Testis (tissue), 3 donors: ENCODE results near the gene ARHGEF28. TPM values are rescaled to one million over a fixed set of nuclear protein-coding genes. Genes with fewer than 3 reads are reported as not detected.

Source experiments
- DNase-seq: peaks from one replicate; pipeline ENCODE4 v3.0.0-alpha.2; 2019
- H3K27ac ChIP-seq, 2 donors: fragments of 200-600 bp; sonication (generic); one replicate each; pipeline ENCODE4 v1.5.1; 2019
- H3K27me3 ChIP-seq: fragments of 200-600 bp; sonication (generic); one replicate; pipeline ENCODE4 v1.5.1; 2019
- H3K36me3 ChIP-seq: fragments of 200-600 bp; sonication (generic); one replicate; pipeline ENCODE4 v1.5.1; 2017; ENCODE audit warnings: low read depth; ENCODE audit errors: missing control alignments
- H3K4me1 ChIP-seq: fragments of 200-600 bp; sonication (generic); one replicate; pipeline ENCODE4 v1.5.1; 2019
- H3K4me3 ChIP-seq, 2 donors: fragments of 200-600 bp; sonication (generic); one replicate each; pipeline ENCODE4 v1.5.1; 2017 to 2019
- H3K9me3 ChIP-seq: fragments of 200-600 bp; sonication (generic); one replicate; pipeline ENCODE4 v1.5.1; 2017
- POLR2A ChIP-seq: fragments of 450-650 bp; IDR thresholded peaks from one replicate; pipeline ENCODE4 v1.6.1; 2017; ENCODE audit warnings: antibody characterized with exemption, mild to moderate bottlenecking, moderate library complexity
- WGBS, 2 donors: methylation state at CpG; one replicate each; pipeline ENCODE4 v1.1.5; 2018; 5-methylcytosine and 5-hydroxymethylcytosine counted together
- intact Hi-C: fragments of 100-400 bp; cut with DNase I; formaldehyde crosslinking; loops from one replicate; pipeline ENCODE4 v1.15.1; 2023; ENCODE audit warnings: low total_unique reads
- polyA plus RNA-seq: library from polyadenylated mRNA; stranded (reverse); fragments of 350-450 nt; fragmentation: Illumina TruSeq; extraction: RNeasy Lipid Tissue Mini Kit (QIAGEN cat#74804); gene quantifications from one replicate; pipeline ENCODE4 v1.2.3, GENCODE V29; 2014; ENCODE audit warnings: low read depth, low replicate concordance; ENCODE audit not compliant: insufficient read depth
- total RNA-seq, 2 donors: library from RNA; depleted of rRNA; stranded (reverse); fragments of >200 nt; gene quantifications; one replicate each; pipeline ENCODE4 v1.2.3, GENCODE V29; 2016
- TF ChIP-seq, protein P1 (sequence below), 3 experiments: fragments of 450-650 bp in 2 of 3; fragments of 200-600 bp in 1 of 3; sonication (generic) in 1 of 3; IDR thresholded peaks; one replicate each; pipeline ENCODE4 v1.5.1; 2016 to 2019; ENCODE audit warnings: antibody characterized with exemption in 3 of 3, mild to moderate bottlenecking in 2 of 3, moderate library complexity in 1 of 3

The ARHGEF28 gene
- total and polyA plus RNA-seq, 3 donors from 2014 or later: 3.9 to 8.7 (median 8.0) TPM

DNA sequence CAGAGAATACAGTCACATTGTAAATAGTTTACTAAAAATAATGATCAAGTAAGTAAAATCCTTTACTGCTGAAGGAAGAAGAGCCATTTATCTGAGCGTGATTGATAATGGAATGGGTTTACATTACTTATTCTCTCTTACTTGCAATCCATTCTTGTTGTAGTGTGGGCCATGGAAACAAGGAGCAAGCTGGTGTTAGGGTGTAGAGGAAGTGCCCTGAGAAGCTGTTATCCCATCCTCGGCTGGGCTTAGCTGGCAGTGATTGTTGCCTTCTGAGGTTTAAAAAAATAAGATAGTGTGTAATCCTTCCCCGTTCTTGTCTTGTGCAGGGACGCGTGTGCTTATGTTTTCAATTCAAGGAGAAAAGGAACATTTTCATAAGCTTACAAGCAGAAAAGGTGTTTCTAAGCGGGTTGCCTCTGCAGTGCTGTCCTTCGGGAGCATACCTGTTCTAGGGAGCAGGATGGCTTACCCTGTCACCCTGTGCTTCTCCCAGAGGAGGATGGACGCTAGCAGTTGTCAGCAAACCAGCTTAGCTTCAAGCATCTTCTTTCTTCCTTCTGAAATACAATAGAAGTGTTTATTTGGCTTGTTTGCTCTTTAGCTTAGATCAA lies 188.3 kb downstream of the ARHGEF28 start:
- Histone ChIP-seq H3K9me3 (no peaks in the 10 kb centered on the region), H3K27me3 (no peaks in the 10 kb centered on the region), H3K36me3 (no peaks in the 10 kb centered on the region), H3K27ac (no peak overlapping the region), H3K4me1 (no peaks in the 10 kb centered on the region), H3K4me3 (no peak overlapping the region)
- 74 to 79% methylated on average over 8 of the region's 8 CpGs for WGBS, 2 donors
- DNase-seq: no peak
- TF ChIP-seq, protein P1, sequence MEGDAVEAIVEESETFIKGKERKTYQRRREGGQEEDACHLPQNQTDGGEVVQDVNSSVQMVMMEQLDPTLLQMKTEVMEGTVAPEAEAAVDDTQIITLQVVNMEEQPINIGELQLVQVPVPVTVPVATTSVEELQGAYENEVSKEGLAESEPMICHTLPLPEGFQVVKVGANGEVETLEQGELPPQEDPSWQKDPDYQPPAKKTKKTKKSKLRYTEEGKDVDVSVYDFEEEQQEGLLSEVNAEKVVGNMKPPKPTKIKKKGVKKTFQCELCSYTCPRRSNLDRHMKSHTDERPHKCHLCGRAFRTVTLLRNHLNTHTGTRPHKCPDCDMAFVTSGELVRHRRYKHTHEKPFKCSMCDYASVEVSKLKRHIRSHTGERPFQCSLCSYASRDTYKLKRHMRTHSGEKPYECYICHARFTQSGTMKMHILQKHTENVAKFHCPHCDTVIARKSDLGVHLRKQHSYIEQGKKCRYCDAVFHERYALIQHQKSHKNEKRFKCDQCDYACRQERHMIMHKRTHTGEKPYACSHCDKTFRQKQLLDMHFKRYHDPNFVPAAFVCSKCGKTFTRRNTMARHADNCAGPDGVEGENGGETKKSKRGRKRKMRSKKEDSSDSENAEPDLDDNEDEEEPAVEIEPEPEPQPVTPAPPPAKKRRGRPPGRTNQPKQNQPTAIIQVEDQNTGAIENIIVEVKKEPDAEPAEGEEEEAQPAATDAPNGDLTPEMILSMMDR (IDR thresholded peaks at IDR 0.05): no peak
- no peak for TF ChIP-seq POLR2A
- intact Hi-C loops: no loop called here

DNA sequence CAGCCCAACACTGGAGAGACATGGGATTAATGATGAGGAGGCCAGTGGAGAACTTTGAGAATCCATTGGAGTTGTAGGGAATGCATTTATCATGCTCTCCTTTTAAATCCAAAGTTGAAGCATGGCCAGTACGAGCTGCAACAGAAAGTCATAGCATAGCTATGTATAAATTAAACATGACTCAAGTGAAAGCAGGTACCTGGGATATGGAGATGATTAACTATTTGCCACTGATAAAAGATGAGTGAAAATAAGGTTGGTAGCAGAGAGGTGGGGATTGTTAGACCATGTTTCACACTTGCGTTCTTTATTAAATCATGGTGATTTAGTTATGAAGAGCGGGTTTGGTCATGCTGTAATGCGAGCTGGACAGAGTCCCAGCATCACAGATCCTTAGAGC lies 189.6 kb downstream of the ARHGEF28 start:
- Histone ChIP-seq H3K4me3 (no peak overlapping the region), H3K9me3 (no peaks in the 10 kb centered on the region), H3K36me3 (no peaks in the 10 kb centered on the region), H3K27ac (no peak overlapping the region), H3K27me3 (no peaks in the 10 kb centered on the region), H3K4me1 (no peaks in the 10 kb centered on the region)
- no peak for DNase-seq
- intact Hi-C loops: no loop called here
- WGBS, 2 donors: 94 to 97% methylated on average over 4 of the region's 4 CpGs
- no peak for TF ChIP-seq POLR2A
- TF ChIP-seq, protein P1 (IDR thresholded peaks at IDR 0.05): no peak

DNA sequence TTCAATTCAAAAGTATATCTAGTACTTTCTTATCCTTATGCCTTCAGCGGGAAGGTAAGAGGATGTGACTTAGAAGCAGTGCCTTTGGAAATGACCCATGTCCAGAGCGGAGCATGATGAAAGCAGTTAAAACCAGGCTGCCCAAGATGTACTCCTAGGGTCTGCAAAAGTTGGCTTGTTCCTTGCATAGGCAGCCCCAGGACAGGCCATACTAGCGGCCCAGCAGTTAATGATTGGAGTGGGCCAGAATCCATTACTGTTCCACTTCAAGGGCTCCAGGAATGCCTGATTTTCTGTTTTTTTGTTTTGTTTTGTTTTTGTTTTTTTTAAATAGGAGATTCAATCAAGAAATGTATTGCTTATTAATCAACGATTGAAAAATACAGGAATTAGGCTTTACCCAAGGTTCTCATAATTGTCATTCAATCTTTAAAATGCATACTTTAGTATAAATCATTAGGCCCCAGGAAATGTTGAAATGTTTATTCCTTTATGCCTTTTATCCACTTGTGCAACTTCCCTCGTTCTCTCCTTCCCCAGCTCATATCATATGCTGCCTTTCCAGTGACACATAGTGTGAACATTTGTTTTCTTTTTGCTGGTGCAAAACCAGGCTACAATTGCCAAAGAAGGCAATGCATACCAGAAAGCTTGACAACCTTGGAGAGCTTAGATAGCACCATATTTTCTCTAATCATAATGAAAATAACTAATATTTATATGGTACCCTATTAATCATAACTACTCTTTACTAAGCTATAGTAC lies 190.8 kb downstream of the ARHGEF28 start:
- no peaks in the 10 kb centered on the region for H3K27me3 ChIP-seq
- 93 to 96% methylated on average over 5 of the region's 5 CpGs for WGBS, 2 donors
- no peaks in the 10 kb centered on the region for H3K36me3 ChIP-seq
- H3K9me3 ChIP-seq: no peaks in the 10 kb centered on the region
- no peak overlapping the region for H3K4me3 ChIP-seq
- intact Hi-C loops: no loop called here
- no peaks in the 10 kb centered on the region for H3K4me1 ChIP-seq
- no peak for DNase-seq
- H3K27ac ChIP-seq: no peak overlapping the region
- TF ChIP-seq, protein P1 (IDR thresholded peaks at IDR 0.05): no peak
- no peak for TF ChIP-seq POLR2A

GRCh38 chr5:73818357-73818756 lies 192.4 kb downstream of the ARHGEF28 start:
- H3K27ac ChIP-seq: no peak overlapping the region
- TF ChIP-seq, protein P1 (IDR thresholded peaks at IDR 0.05): no peak
- TF ChIP-seq POLR2A: no peak

More at GRCh38 chr5:73818357-73818756, 192.4 kb downstream of the ARHGEF28 start:
- no peaks in the 10 kb centered on the region for H3K9me3 ChIP-seq
- H3K27me3 ChIP-seq: no peaks in the 10 kb centered on the region
- no peak for DNase-seq
- no peak overlapping the region for H3K4me3 ChIP-seq
- H3K4me1 ChIP-seq: no peaks in the 10 kb centered on the region
- intact Hi-C loops: no loop called here
- no peaks in the 10 kb centered on the region for H3K36me3 ChIP-seq
